Epithelial cell of proximal tubule (primary cell): Measurements from ENCODE around the gene EFHB. TPM values are rescaled to one million over a fixed set of nuclear protein-coding genes. Genes with fewer than 3 reads are reported as not detected.
A peak's percentile ranks its signal among the peaks of the same experiment; 100 is the strongest.

Source experiments
- DNase-seq: peaks from one replicate; pipeline ENCODE4 v3.0.0-alpha.2; 2011; ENCODE audit warnings: low read depth
- H3K4me3 ChIP-seq: 2 replicates; pipeline ENCODE4 v1.5.1; 2011; ENCODE audit warnings: low read depth, mild to moderate bottlenecking, low read length
- total RNA-seq: library from RNA; depleted of rRNA; stranded (reverse); fragments of >200 nt; gene quantifications from 2 replicates; pipeline ENCODE4 v1.2.3, GENCODE V29; 2015
- TF ChIP-seq, protein P1 (sequence below): conservative IDR thresholded peaks from 2 replicates; pipeline ENCODE4 v1.5.1; 2012; ENCODE audit warnings: low read depth, mild to moderate bottlenecking, low read length

EFHB gene
- total RNA-seq, 1 donor from 2014 or later, result 5.5 TPM

GRCh38 chr3:19946832-19947548 lies 13.0 kb upstream of the EFHB start, which contains the start of gene RAB5A:
Gene RAB5A, plus strand, starts transcription at chr3:19947097. Its CDS starts 3,802 bp downstream, at chr3:19950899.
- TF ChIP-seq, protein P1, sequence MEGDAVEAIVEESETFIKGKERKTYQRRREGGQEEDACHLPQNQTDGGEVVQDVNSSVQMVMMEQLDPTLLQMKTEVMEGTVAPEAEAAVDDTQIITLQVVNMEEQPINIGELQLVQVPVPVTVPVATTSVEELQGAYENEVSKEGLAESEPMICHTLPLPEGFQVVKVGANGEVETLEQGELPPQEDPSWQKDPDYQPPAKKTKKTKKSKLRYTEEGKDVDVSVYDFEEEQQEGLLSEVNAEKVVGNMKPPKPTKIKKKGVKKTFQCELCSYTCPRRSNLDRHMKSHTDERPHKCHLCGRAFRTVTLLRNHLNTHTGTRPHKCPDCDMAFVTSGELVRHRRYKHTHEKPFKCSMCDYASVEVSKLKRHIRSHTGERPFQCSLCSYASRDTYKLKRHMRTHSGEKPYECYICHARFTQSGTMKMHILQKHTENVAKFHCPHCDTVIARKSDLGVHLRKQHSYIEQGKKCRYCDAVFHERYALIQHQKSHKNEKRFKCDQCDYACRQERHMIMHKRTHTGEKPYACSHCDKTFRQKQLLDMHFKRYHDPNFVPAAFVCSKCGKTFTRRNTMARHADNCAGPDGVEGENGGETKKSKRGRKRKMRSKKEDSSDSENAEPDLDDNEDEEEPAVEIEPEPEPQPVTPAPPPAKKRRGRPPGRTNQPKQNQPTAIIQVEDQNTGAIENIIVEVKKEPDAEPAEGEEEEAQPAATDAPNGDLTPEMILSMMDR, result no peak
- peak within 1 kb of the TSS; percentile 82 for H3K4me3 ChIP-seq
- peak; percentile 75 for DNase-seq

- TF ChIP-seq, protein P1, result no peak
- peak overlapping the region; percentile 82 for H3K4me3 ChIP-seq
- no peak for DNase-seq
These were observed 12.2 kb upstream of the EFHB start for GRCh38 chr3:19945969-19946831.

DNA sequence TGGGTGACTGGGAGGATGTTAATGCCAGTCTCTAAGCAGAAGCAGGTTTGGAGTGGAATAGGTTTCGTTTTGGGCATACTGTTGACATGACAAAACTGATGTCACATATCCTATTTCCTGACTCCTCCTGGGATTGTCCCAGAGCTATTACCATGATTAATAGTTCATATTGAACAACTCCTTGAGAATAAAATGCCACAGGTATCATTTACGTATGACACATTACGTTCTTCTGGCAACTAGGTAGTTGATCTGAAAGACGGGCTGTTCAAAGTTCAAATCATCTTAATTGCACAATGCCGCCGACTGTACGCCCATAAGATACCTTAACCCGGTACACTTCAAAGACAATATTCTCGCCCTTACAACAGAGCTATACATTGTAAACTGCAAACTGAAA lies 11.5 kb upstream of the EFHB start:
- TF ChIP-seq, protein P1, result no peak
- H3K4me3 ChIP-seq, result peak overlapping the region; percentile 82
- no peak for DNase-seq

DNA sequence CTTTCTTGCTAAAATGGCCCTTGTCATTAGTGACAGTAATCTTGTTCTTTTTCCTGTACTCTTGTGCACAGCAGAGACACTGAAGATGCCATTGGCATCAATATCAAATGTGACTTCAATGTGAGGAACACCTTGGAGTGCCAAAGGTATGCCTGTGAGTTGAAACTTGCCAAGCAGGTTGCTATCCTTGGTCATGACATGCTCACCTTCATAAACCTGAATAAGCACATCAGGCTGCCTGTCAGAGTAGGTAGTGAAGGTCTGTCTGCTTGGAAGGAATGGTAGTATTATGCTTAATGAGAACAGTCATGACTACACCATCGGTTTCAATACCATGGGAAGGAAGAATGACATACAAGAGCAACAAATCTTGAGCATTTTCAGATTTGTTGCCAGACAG lies 6.6 kb upstream of the EFHB start:
- DNase-seq, result no peak
- TF ChIP-seq, protein P1, result no peak
- no peak overlapping the region for H3K4me3 ChIP-seq

- no peak overlapping the region for H3K4me3 ChIP-seq
- DNase-seq, result no peak
These were observed 4.2 kb upstream of the EFHB start for GRCh38 chr3:19938295-19938627.

DNA sequence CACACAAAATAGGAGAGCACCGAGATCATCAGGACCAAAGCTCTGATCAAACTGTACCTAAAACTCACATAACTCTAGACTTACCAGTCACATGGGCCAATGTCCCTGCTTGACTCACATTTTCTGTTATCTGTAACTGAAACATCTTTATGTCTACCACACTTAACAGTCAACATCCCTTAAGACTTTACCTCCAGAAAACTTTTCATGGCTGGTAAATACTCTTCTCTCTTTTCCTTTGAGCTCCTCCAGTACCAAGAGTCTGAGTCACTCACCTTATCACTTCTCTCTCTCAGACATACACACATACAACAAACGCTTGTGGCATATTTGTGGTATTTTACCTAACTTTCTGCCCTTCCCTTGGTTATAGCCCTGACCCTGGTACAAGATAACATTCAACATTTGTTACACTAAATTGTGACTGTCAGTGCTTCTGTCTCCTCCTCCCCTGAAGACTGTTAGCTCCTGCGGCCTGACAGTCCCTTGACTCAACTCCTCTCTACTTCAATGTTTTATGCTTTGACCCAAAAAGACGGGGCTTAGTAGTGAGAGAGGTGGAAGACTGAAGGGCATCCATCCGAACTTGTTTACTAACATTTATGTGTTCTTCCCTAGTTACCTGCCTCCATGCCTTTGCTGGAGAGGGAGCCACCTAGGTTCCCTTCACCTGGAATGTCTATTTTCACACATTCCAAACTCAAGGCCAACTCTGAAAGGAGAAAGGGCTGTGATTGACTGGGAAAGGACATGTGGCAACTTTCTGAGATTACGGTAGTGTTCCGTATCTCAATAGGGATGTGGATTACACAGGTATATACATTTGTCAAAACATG lies 3.7 kb upstream of the EFHB start:
- H3K4me3 ChIP-seq, result no peak overlapping the region
- TF ChIP-seq, protein P1, result no peak
- DNase-seq, result no peak

More at GRCh38 chr3:19938295-19938627, 4.2 kb upstream of the EFHB start:
- TF ChIP-seq, protein P1, result no peak
